Caco-2 (cell line): Measurements from ENCODE around the gene LRMDA. TPM values are rescaled to one million over a fixed set of nuclear protein-coding genes. Genes with fewer than 3 reads are reported as not detected.

Experiments used
- BruUV-seq: library from RNA; stranded (reverse); fragments of 400-500 nt; replicated peaks from 2 replicates; lab custom pipeline; 2021; lab: Mats Ljungman, UMichigan
- CTCF ChIA-PET: fragments of 300-600 bp; sonication (Branson Sonifier 250); formaldehyde crosslinking; loops from one replicate; lab custom pipeline; 2022; ENCODE audit warnings: antibody characterized with exemption; lab: Charles Lee
- POLR2A ChIA-PET: fragments of 300-600 bp; sonication (Branson Sonifier 250); formaldehyde crosslinking; loops from one replicate; lab custom pipeline; 2022; ENCODE audit warnings: antibody characterized with exemption; lab: Charles Lee
- DNase-seq, 2 experiments: peaks; one replicate each; pipeline versions ENCODE4 v3.0.0 to v3.0.0-alpha.2; 2020 to 2022
- H3K27me3 ChIP-seq: replicated peaks from 2 replicates; pipeline ENCODE4 v1.6.0; 2011; ENCODE audit warnings: low read length; ENCODE audit not compliant: control insufficient read depth, insufficient read depth
- H3K36me3 ChIP-seq: 2 replicates; pipeline ENCODE4 v1.5.1; 2011; ENCODE audit warnings: low read length; ENCODE audit not compliant: control insufficient read depth, insufficient read depth
- H3K4me1 ChIP-seq: fragments of 250-450 bp; sonication (Bioruptor Pico); 2 replicates; pipeline ENCODE4 v1.5.1; 2020; ENCODE audit warnings: mild to moderate bottlenecking
- H3K4me3 ChIP-seq: 2 replicates; pipeline ENCODE4 v1.5.1; 2011; ENCODE audit warnings: low read depth, mild to moderate bottlenecking, control low read depth, low read length
- H3K9me3 ChIP-seq: fragments of 250-450 bp; sonication (Bioruptor Pico); 2 replicates; pipeline ENCODE4 v1.5.1; 2020; ENCODE audit warnings: mild to moderate bottlenecking, moderate library complexity
- H3K27ac Mint-ChIP-seq: one replicate; pipeline ENCODE4 v1.8.0; 2022; ENCODE audit warnings: mixed read lengths; ENCODE audit not compliant: unreplicated experiment
- H3K27me3 Mint-ChIP-seq: one replicate; pipeline ENCODE4 v1.8.0; 2022; ENCODE audit warnings: mixed read lengths; ENCODE audit not compliant: insufficient read depth, unreplicated experiment
- H3K36me3 Mint-ChIP-seq: one replicate; pipeline ENCODE4 v1.8.0; 2022; ENCODE audit warnings: mild to moderate bottlenecking, mixed read lengths; ENCODE audit not compliant: insufficient read depth, unreplicated experiment
- H3K4me1 Mint-ChIP-seq: one replicate; pipeline ENCODE4 v1.8.0; 2022; ENCODE audit warnings: low read depth, mixed read lengths; ENCODE audit not compliant: unreplicated experiment
- H3K4me3 Mint-ChIP-seq: one replicate; pipeline ENCODE4 v1.8.0; 2022; ENCODE audit warnings: mild to moderate bottlenecking, moderate library complexity, mixed read lengths; ENCODE audit not compliant: unreplicated experiment
- H3K9me3 Mint-ChIP-seq: one replicate; pipeline ENCODE4 v1.8.0; 2022; ENCODE audit warnings: mixed read lengths; ENCODE audit not compliant: unreplicated experiment
- CTCF ChIP-seq, 2 experiments: fragments of 200-600 bp in 1 of 2; IDR thresholded peaks; 1 replicate in 1 of 2; 2 replicates in 1 of 2; pipeline versions ENCODE4 v1.5.1 to v1.8.0; 2011 to 2022; ENCODE audit warnings: antibody characterized with exemption in 1 of 2, control low read depth in 1 of 2, inconsistent platforms in 1 of 2, low read depth in 1 of 2, low read length in 1 of 2, mild to moderate bottlenecking in 1 of 2, moderate library complexity in 1 of 2; ENCODE audit not compliant: insufficient read depth in 1 of 2, severe bottlenecking in 1 of 2, unreplicated experiment in 1 of 2
- intact Hi-C: fragments of 100-400 bp; cut with micrococcal nuclease; formaldehyde crosslinking; loops from one replicate; pipeline ENCODE4 v1.10.0; 2022; ENCODE audit not compliant: unreplicated experiment
- total RNA-seq: library from RNA; stranded (reverse); gene quantifications from 2 replicates; pipeline ENCODE4 v1.2.3, GENCODE V29; 2022

The LRMDA gene
- total RNA-seq, 1 experiment from 2014 or later: 18.5 TPM

- no peaks in the 10 kb centered on the region for H3K27me3 Mint-ChIP-seq
- Histone ChIP-seq H3K27me3 (no peaks in the 10 kb centered on the region), H3K4me1 (peaks cover 4% of the 10 kb centered on the region), H3K36me3 (no peaks in the 10 kb centered on the region), H3K9me3 (no peaks in the 10 kb centered on the region), H3K4me3 (no peak overlapping the region)
- H3K4me3 Mint-ChIP-seq: no peak overlapping the region
- no peak overlapping the region for H3K27ac Mint-ChIP-seq
- ChIA-PET CTCF (no interaction called here), POLR2A (no interaction called here)
- no peaks in the 10 kb centered on the region for H3K9me3 Mint-ChIP-seq
- intact Hi-C loops: no loop called here
- TF ChIP-seq CTCF (IDR thresholded peaks at IDR 0.05; ENCODE audit: insufficient read depth in 1 of 2, low read depth in 1 of 2, low read length in 1 of 2, severe bottlenecking in 1 of 2, unreplicated experiment in 1 of 2): no peak
- no peak for DNase-seq
- H3K4me1 Mint-ChIP-seq: peaks cover 3% of the 10 kb centered on the region
- no TSS peak for BruUV-seq
- H3K36me3 Mint-ChIP-seq: no peaks in the 10 kb centered on the region
Measured at GRCh38 chr10:75658915-75659314, 227.5 kb downstream of the LRMDA start.

DNA sequence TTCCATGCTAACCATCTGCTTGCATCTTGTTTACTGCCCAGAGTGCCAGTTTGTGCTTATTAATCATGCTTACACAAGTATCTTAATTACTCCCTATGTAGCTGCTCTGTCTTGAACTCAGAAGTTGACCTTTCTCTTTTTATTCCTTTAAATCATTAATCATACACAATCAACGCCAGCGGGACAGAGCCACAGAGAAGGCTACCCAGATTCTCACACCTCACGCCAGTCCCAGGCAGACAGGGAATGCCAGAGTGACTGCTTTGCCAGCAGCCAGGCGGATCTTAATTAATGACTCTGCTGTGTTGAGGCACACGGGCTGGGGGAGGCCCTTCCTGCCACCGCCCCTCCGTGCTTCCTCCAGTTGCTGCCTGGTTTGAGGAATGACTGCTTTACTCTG, 229.4 kb downstream of the LRMDA start:
- no peak overlapping the region for H3K4me3 ChIP-seq
- H3K27me3 Mint-ChIP-seq: no peaks in the 10 kb centered on the region
- POLR2A ChIA-PET: no interaction called here
- no peaks in the 10 kb centered on the region for H3K36me3 ChIP-seq
- H3K9me3 Mint-ChIP-seq: no peaks in the 10 kb centered on the region
- H3K4me3 Mint-ChIP-seq: no peak overlapping the region
- no peak for TF ChIP-seq CTCF (IDR thresholded peaks at IDR 0.05; ENCODE audit: insufficient read depth in 1 of 2, low read depth in 1 of 2, low read length in 1 of 2, severe bottlenecking in 1 of 2, unreplicated experiment in 1 of 2)
- no peaks in the 10 kb centered on the region for H3K4me1 Mint-ChIP-seq
- H3K9me3 ChIP-seq: no peaks in the 10 kb centered on the region
- no peak for DNase-seq
- no TSS peak for BruUV-seq
- H3K27me3 ChIP-seq: no peaks in the 10 kb centered on the region
- H3K36me3 Mint-ChIP-seq: no peaks in the 10 kb centered on the region
- CTCF ChIA-PET: no interaction called here
- H3K4me1 ChIP-seq: no peaks in the 10 kb centered on the region
- no peak overlapping the region for H3K27ac Mint-ChIP-seq
- intact Hi-C loops: no loop called here

DNA sequence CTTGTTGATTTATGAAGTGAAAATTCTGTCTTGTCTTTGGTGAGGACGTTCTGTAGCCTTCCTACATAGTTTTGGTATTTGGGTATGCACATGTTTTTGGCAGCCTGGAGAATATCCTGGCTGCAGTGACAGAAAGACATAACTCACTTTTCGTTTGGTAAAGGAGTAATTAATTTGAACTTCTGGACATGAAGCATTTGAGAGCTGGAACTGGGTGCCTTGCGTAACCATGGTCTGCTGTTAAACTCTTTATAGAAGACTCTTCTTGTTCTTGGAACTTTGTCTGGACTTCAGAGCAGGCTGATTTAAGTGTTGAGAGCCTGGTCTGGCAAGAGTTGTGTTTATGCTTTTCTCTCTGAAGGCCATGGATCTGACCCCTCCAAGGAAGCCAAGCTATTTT, 231.3 kb downstream of the LRMDA start:
- CTCF ChIA-PET: no interaction called here
- H3K9me3 ChIP-seq: no peaks in the 10 kb centered on the region
- TF ChIP-seq CTCF (IDR thresholded peaks at IDR 0.05; ENCODE audit: insufficient read depth in 1 of 2, low read depth in 1 of 2, low read length in 1 of 2, severe bottlenecking in 1 of 2, unreplicated experiment in 1 of 2): no peak
- no peak for DNase-seq
- H3K27me3 ChIP-seq: no peaks in the 10 kb centered on the region
- Mint-ChIP-seq H3K27me3 (no peaks in the 10 kb centered on the region), H3K36me3 (no peaks in the 10 kb centered on the region), H3K4me1 (no peaks in the 10 kb centered on the region), H3K4me3 (no peak overlapping the region), H3K9me3 (no peaks in the 10 kb centered on the region), H3K27ac (no peak overlapping the region)
- no peak overlapping the region for H3K4me3 ChIP-seq
- intact Hi-C loops: no loop called here
- POLR2A ChIA-PET: no interaction called here
- no peaks in the 10 kb centered on the region for H3K4me1 ChIP-seq
- no peaks in the 10 kb centered on the region for H3K36me3 ChIP-seq
- no TSS peak for BruUV-seq
